ENCODE data around the gene HOXC12.

The HOXC12 gene

GRCh38 chr12:53994009-53994263 lies 39.2 kb downstream of the HOXC12 start:
- TF ChIP-seq CTCF (IDR thresholded peaks at IDR 0.05; ENCODE audit: insufficient read depth, missing control alignments): no peak
- no peak for DNase-seq (ENCODE audit: insufficient read length, low spot score)
- FAIRE-seq: no peak

GRCh38 chr12:53994264-53995001 lies 39.7 kb downstream of the HOXC12 start:
- no peak for FAIRE-seq
- no peak for DNase-seq (ENCODE audit: insufficient read length, low spot score)
- no peak for TF ChIP-seq CTCF (IDR thresholded peaks at IDR 0.05; ENCODE audit: insufficient read depth, missing control alignments)

DNA sequence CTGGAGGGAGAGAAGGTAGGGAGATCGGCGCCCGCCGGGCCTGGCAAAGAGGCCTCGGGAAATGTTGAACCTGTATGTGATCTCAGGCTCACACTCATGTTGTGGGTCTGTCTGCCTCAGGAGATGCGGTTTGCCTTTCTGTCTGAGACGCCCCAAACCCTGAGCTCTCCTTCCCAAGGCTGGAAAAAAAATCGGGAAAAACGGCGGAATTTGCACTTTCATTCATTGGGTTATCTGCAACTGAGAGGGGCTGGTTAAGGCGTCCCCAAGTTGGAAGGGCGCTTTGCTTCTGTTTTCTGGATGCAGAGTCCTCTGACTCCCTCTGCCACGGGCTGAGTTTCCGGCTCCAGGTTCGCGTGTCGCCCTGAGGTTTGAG lies 40.3 kb downstream of the HOXC12 start:
- FAIRE-seq (no peak), DNase-seq (ENCODE audit: insufficient read length, low spot score) (no peak)
- no peak for TF ChIP-seq CTCF (IDR thresholded peaks at IDR 0.05; ENCODE audit: insufficient read depth, missing control alignments)

- FAIRE-seq (no peak), DNase-seq (ENCODE audit: insufficient read length, low spot score) (no peak)
- TF ChIP-seq CTCF (IDR thresholded peaks at IDR 0.05; ENCODE audit: insufficient read depth, missing control alignments): no peak
Measured at GRCh38 chr12:53995378-53996239, 40.9 kb downstream of the HOXC12 start.

- FAIRE-seq: no peak
- DNase-seq (ENCODE audit: insufficient read length, low spot score): no peak
Measured at GRCh38 chr12:53996240-53997203, 41.8 kb downstream of the HOXC12 start.

More at GRCh38 chr12:53996240-53997203, 41.8 kb downstream of the HOXC12 start:
- TF ChIP-seq CTCF (IDR thresholded peaks at IDR 0.05; ENCODE audit: insufficient read depth, missing control alignments): no peak

Data from D721Med (cell line).